GDM1 (cell line): ENCODE measurements around the gene IFITM2.
"Not testable (repeated sequence)": the region's sequence is repeated elsewhere in the genome, so short reads cannot be mapped to it uniquely, and the experiment has no call there.

Experiments used
- DNase-seq: peaks from one replicate; lab custom pipeline; 2025; lab: John Stamatoyannopoulos, UW

IFITM2 gene

DNA sequence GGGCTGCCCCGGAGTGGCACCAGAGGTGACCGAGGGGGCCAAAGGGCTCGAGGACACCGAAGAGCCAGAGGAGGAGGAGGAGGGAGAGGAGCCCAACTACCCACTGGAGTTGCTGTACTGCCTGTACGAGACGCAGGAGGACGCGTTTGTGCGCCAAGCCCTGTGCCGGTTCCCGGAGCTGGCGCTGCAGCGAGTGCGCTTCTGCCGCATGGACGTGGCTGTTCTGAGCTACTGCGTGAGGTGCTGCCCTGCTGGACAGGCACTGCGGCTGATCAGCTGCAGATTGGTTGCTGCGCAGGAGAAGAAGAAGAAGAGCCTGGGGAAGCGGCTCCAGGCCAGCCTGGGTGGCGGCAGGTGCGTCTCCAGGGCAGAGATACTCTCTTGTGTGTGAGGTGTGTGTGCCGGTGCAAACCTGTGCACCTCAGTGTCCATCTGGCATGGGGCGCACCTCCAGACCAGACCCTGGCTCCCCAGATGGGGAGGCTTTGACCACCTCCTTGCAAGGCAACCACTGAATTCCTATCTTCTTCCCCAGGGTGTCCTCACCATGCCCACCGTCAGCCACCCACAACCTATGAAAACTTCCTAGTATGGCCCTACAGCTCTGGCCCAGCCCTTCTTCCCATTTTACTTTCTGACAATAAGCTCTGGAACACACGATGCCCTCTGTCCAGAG lies 26.0 kb upstream of the IFITM2 start:
- DNase-seq: no peak

DNA sequence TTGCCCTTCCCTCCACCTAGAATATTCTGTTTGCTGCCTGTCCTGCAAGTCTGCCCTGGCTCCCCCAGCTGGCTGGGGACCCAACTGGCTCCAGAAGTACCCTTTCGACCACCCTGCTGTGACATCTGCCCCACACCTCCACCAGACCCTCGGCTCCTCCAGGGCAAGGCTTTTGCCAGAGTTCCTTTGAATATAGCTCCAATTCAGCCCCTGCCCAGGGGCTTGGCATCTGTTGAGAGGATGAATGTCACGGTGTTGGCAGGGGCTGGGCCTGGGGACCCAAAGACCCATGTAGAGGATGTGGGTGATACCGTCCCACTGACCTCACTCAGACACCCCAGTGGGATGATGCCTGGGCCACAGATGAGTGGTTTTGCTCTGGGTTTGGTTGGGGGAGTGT lies 25.4 kb upstream of the IFITM2 start:
- DNase-seq: no peak

DNA sequence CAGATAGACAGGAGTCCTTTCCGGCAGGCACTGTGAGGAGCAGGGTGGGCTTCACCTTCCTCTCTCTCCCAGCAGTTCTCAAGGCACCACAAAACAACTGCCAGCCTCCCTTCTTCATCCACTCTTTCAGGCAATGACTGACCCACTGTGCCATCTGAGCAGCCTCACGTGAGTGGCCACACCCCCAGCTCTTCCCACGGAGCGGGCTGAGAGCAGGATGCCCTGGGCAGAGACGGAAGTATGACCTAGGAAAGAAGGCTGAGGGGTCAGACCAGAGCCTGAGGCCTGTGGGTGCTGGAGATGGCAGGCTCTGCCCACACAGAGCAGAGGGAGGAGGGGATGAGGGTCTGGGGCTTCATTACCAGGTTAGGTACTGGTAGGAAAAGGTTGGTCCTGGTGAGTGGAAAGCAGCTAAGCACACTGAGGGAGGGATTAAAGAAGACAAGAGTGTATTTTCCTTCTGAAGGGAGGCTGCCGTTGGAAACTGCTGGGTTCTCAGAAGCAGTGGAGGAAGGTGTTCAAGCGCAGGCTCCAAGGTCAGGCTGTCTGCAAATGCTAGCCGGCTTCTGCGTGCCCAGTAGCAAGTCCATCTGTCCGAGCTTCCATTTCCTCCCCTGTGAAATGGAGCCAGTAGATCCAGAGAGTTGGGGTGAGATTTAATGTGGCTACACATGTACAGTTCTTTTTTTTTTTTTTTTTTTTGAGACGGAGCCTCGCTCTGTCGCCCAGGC lies 24.8 kb upstream of the IFITM2 start:
- DNase-seq: no peak

DNA sequence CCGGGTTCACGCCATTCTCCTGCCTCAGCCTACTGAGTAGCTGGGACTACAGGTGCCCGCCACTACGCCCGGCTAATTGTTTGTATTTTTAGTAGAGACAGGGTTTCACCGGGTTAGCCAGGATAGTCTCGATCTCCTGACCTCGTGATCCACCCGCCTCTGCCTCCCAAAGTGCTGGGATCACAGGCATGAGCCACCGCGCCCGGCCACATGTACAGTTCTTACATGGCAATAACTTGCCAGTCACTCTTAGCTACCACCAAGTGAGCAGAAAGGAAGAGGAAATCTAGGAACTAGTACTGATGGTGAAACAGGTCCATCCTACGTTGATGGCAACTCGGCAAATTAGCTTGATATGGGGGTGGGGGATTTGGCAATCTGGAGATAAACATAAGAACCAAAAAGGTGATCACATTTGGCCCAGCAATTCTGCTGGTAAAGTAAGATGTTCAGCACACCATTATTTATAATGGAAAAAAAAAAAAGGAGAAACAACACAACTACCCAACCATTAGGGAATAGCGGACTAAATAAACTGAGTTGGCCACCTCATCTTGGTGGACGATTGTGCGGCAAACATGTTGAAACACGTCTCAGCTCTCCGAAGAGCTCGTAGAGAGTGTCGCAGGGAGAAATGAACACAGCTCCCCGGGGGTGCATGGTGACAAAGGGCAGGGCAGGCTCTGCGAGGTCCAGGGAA lies 24.1 kb upstream of the IFITM2 start:
- no peak for DNase-seq

DNA sequence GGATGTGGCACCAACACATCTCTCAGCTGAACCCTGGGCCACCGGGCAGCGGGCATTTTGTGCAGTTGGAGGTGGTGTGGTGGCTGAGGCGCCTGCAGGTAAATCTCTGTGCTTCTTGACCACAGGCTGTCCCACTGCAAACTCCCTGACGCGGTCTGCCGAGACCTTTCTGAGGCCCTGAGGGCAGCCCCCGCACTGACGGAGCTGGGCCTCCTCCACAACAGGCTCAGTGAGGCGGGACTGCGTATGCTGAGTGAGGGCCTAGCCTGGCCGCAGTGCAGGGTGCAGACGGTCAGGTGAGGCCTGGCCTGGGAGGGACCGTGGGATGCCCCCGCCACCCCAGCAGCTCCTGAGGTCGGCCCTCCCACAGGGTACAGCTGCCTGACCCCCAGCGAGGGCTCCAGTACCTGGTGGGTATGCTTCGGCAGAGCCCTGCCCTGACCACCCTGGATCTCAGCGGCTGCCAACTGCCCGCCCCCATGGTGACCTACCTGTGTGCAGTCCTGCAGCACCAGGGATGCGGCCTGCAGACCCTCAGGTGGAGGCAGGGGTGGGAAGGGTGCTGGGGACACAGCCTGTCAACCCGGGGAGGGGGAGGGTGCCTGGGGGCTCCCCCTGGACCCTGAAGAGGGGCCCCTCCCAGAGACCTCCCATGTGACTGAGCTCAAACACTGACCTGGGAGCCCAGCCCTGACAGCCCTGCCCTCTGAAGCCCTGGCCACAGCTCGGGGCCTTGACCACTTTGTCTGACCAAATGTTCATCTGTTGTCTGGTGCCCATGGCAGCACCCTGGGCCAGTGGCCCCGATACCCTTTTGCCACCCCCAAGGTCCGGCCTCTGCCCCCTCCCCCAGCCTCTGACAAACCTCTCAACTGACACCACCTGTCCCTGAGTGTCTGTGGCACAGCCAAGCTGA lies 23.3 kb upstream of the IFITM2 start:
- DNase-seq: no peak

DNA sequence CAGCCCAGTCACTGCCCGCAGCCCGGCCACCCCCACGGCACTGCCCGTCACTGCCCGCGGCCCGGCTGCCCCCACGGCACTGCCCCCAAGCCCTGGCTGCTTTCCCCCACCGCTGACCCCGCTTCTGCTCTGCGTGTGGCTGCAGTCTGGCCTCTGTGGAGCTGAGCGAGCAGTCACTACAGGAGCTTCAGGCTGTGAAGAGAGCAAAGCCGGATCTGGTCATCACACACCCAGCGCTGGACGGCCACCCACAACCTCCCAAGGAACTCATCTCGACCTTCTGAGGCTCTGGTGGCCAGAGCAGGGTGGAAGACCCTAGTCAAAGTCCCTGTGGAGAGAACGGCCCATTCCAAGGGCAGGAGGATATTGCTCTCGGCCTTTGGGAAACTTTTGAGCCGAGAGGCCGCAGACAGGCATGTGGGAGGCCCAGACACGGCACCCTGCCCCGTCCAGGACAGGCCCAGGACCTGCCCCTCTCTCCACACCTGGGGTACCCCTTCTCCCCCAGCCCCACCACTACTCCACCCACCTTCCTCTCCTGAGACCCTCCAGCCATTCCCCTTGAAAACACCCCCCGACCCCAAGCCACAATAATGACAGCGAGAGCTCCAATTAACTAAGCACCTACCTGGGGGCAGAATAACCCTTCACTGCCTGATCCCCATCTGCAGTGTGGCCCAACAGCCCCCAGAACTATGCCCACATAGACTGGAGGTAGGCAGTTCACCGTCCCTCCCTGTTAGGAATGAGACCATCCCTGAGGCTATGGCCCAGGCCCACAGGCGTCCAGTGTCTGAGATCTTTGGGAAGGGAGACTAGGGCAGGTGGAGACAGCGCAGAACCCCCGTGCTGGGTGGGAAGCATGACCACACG lies 22.4 kb upstream of the IFITM2 start:
- no peak for DNase-seq

DNA sequence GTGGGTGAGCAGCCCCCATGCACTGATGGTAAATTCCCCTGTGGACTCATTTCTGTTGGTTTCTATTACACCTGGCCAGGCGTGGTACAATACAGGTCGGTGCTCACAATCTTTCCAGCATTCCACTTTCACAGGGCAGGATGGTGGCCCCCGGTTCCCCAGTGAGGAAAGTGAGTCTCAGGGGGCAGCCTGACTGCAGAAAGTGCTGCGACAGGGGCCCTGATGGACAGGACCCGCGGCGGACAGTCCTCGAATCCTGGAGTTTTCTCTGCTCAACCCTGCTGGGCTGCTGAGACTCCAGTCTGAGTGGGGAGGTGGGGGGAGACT lies 21.8 kb upstream of the IFITM2 start:
- DNase-seq: no peak

DNA sequence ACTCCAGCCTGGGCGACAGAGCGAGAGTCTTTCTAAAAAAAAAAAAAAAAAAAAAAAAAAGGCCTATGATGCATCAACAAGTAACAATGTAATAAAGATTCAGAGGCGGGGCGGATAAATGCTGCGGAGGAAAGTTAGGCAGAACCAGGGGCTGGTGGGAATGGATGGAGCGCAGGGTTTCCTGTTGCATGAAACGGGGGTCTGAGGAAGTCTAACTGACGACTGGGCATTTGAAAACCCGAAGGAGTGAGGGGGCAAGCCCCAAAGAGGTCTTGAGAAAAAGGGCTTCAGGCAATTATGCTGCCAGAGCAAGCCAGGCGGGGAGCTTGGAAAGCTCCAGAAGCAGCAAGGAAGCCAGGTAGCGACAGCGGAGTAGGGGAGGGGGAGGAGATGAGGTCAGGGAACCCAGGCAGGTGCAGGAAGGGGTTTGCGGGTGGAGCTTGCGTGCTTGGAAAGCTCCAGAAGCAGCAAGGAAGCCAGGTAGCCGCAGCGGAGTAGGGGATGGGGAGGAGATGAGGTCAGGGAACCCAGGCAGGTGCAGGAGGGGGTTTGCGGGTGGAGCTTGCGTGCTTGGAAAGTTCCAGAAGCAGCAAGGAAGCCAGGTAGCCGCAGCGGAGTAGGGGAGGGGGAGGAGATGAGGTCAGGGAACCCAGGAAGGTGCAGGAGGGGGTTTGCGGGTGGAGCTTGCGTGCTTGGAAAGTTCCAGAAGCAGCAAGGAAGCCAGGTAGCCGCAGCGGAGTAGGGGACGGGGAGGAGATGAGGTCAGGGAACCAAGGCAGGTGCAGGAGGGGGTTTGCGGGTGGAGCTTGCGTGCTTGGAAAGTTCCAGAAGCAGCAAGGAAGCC lies 20.4 kb upstream of the IFITM2 start:
- not testable (repeated sequence) for DNase-seq

DNA sequence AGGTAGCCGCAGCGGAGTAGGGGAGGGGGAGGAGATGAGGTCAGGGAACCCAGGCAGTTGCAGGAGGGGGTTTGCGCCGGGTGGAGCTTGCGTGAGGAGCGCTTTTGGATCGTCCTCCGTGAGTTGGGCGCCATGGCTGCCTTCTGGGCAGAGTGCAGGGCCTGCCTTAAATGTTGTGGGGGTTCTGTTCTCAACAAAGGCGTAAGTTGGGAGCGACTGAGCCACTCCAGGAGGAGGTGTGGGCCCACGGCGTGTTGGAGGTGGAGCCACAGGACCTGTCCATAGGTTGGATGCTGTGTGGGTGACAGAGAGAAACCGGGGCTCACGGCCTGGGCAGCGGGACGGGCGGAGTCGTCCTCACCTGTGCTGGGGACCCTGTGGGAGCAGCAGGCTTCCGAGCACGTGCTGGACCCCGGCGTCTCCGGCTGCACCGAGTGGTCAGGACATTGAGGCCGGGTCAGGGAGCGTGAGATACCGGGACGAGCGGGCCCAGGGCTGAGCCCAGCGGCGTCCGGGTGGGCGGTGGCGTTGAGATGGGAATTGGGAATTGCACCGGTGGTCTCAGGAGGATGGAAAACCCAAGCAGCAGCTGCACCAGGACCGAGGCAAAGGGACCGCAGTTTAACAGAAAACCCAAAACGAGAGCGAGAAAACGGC lies 19.7 kb upstream of the IFITM2 start:
- no peak for DNase-seq

DNA sequence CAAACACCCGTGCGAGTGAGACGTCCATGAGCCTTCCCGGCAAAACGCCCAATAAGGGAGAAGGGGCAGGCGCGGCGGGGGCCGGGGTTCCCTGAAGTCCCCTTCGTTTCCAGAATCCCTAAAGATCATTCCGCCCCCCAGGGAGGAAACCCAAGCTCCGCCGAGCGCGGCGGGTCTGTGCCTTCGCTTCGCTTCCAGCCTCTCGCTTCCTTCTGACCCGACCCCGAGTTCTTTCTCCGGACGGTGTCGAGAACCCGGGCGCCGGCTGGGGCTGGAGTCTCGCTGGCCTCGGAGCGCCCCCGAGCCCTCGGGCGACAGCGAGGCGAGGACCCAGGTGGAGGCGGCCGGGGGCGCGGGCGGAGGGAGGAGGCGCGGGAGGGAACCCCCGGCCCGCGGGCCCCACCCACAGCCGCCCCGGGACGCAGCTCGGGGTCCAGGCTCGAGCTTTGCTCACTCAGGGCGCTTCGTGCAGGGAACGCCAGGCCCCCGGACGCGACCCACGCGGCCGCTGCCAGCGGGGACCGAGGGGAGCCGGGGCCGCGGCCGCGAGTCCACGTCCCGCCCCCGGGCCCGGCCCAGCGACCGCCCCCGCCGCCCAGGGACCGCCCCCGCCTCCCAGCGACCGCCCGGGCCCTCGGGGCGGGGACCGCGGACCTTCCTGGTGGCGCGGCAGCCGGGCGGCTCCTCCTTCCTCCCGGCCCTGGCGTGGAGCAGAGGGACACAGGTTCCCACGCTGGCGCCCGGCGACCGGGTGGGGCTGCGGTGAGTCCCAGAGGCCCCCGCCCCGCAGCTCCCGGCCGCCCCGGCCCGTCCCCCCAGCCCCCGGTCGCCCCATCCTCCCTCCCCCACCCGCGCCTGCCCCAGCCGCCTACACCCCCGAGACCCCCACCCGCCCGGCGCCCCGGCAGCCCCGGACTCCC lies 18.9 kb upstream of the IFITM2 start, which contains the start of gene PGGHG:
TSS of gene PGGHG (plus strand) at position 649 of the 920 bp plus-strand sequence. CDS start 691 bp downstream, outside the sequence.
- DNase-seq: peak; percentile 55

DNA sequence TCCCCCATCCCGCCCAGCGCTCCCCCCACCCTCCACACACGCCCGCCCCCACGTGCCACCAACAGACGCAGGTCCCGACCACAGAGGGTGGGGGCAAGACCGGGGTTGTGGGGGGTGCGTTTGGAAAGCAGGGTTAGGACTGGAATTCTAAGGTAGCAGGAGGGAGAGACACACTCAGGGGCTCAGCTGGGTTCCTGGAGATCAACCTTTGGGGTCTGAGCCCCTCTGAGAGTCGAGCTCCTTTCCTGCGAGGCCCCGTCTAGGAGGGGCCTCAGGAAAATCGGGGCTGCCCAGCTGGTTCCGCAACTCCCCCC lies 18.3 kb upstream of the IFITM2 start:
- DNase-seq: no peak

DNA sequence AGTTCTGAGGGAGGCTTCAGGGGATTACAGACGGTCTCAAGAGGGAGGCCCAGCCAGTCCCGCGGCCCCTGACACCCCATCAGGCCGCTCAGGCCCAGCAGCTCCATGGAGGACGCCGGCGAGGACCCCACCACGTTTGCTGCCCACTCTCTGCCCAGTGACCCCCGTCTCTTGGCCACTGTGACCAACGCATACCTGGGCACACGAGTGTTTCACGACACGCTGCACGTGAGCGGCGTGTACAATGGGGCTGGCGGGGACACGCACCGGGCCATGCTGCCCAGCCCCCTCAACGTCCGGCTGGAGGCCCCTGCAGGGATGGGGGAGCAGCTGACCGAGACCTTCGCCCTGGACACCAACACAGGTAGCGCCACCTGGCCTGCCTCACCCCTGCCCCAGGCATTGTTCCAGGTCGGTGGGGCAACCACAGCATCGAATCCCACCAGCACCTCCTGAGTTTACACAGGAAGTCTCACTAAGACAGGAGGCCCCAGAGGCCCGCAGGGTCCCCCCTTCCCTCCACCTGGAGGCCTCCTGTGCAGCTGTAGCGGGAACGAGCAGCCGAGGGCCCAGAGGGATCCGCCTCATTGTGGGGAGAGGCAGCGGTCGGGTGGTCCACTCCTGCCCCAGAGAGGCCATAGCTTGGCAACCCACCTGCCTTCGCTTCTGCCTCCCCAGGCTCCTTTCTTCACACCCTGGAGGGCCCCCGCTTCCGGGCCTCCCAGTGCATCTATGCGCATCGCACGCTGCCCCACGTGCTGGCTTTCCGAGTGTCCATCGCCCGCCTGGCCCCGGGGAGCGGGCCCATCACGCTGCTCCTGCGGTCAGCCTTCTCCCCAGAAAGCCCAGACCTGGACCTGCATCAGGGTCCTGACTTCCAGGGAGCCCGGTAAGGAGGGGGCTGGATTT lies 17.6 kb upstream of the IFITM2 start:
- no peak for DNase-seq

DNA sequence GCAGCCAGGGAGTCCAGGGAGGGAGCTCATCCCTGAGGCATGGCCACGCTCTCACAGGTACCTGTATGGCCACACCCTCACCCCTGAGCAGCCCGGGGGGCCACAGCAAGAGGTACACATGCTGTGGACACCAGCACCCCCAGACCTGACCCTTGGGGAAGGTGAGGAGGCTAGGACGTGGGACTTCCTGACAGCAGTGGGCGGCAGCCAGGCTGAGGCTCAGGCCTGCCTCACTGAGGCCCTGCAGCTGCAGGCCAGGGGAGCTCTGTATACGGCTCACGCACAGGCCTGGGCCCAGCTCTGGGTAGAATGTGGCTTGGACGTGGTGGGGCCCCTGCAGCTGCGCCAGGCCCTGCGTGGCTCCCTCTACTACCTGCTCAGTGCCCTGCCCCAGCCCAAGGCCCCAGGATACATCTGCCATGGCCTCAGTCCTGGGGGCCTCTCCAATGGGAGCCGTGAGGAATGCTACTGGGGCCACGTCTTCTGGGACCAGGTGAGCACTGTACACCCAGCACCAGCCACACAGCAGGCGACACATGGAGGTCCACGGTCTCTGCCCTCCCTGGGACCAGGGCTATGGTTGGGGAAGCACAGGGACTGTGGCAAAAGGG lies 16.9 kb upstream of the IFITM2 start:
- no peak for DNase-seq

DNA sequence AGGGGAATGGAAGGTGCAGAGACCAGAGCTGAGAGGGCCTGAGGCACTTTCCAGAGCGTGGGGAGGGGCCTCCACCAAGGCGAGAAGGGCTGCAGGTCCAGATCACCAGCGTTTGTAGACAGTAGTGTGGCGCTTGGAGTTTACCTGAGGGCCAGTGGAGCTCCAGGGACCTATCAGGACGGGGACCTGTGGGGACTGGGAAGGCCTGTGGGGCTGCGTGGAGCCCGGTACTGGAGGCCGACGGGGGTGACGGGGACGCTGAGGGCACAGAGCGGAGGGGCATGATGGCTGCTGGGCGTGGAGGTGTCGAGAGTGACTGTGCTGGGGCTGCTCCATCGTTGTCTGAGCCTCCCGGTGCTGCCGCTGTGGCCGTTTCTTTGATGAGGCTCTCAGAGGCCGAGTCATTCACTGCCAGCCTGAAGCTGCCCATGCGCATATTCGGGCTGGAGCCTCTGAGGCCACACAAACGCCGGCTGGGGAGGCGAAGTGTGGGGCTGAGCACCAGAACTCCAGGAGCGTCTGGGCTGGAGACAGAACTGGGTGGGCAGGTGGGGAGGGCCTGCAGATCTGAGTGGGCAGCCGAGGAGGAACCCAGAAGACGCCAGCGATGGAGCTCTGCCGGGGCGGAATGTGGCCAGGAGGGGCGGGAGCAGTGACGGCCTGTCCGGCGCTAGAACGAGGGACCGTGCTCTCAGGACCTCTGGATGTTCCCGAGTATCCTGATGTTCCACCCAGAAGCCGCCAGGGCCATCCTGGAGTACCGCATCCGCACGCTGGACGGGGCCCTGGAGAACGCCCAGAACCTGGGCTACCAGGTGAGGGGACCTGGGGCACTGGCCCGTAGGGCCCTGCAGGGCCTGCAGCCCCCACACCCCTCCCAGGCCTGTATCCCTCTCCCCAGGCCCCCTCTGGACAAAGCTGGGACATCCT lies 16.1 kb upstream of the IFITM2 start:
- no peak for DNase-seq

DNA sequence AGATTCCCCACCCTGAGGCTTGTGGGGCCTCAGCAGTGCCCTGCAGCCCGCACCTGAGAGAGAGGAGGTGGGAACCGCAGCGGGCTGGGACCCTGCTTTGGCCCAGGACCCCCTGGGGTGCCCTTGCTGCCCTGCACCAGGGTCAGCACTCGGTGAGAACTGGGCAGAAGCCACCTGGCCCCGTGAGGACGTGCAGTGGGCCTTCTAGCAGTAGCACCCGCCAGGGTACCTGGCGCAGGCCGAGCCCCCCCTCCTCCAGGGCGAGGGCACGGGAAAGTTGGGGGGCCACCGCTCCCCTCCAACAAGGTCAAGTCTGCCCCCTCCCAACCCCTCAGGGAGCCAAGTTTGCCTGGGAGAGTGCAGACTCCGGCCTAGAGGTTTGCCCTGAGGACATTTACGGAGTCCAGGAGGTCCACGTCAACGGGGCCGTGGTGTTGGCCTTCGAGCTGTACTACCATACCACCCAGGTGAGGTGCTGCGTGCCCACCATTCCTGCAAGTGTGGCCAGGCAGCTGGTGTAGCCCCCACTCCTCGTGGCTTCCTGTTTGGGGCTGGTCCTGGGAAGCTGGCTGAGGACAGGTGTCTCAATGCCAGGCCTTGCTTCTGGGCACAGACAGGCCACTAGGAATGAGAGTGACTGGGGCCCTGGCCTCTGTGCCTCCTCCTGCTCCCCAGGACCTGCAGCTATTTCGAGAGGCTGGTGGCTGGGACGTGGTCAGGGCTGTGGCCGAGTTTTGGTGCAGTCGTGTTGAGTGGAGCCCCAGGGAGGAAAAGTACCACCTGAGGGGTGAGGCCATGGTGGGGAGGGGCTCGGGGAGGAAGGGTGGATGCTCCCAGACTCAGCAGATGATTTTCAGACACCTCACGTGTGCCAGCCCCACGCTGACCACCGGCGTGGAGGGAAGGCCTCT lies 15.2 kb upstream of the IFITM2 start:
- DNase-seq: no peak
